Stimulated activated effector memory CD8-positive, alpha-beta T cell treated with anti-CD3 and anti-CD28 coated beads, Interleukin-12 subunit alpha, Interleukin-12 subunit beta, amount 100 ng/mL, for 72 hours (primary cell): ENCODE data around the gene SCGB3A1.
A peak's percentile ranks its signal among the peaks of the same experiment; 100 is the strongest.

Experiments used
- ATAC-seq: fragments of 150-1000 bp; cut with Tn5 transposase; 2 replicates; pipeline ENCODE4 v1.10.0; 2021
- DNase-seq, 2 donors: peaks; one replicate each; pipeline ENCODE4 v3.0.0; 2021 to 2022; ENCODE audit warnings: low spot score in 2 of 2
- H3K27ac Mint-ChIP-seq: one replicate; pipeline ENCODE4 v1.8.0; 2022; ENCODE audit warnings: mild to moderate bottlenecking, mixed read lengths
- H3K36me3 Mint-ChIP-seq: one replicate; pipeline ENCODE4 v1.8.0; 2022; ENCODE audit warnings: mild to moderate bottlenecking, mixed read lengths
- H3K4me1 Mint-ChIP-seq: one replicate; pipeline ENCODE4 v1.8.0; 2022; ENCODE audit warnings: mixed read lengths
- H3K4me3 Mint-ChIP-seq: one replicate; pipeline ENCODE4 v1.8.0; 2022; ENCODE audit warnings: mild to moderate bottlenecking, mixed read lengths
- H3K9me3 Mint-ChIP-seq: one replicate; pipeline ENCODE4 v1.8.0; 2022; ENCODE audit warnings: mixed read lengths

The SCGB3A1 gene

DNA sequence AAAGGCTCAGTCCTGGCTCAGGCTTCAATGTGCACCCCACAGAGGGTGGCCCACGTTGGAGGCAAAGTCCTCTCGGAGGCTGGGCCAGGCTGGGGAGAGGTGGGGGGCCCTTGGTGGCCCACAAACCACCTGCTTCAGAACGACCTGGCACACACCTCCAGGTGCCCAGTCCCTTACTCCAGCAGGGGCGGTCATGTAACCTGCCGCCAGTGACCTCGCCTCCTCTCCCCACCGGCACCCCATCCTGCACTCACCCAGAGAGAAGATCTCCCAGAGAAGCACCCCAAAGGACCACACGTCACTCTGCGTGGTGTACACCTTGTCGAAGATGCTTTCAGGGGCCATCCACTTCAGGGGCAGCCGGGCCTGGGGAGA lies 22.5 kb upstream of the SCGB3A1 start:
- no peaks in the 10 kb centered on the region for H3K9me3 Mint-ChIP-seq
- no peaks in the 10 kb centered on the region for H3K36me3 Mint-ChIP-seq
- no peak for DNase-seq
- no peak for ATAC-seq
- no peak overlapping the region for H3K27ac Mint-ChIP-seq
- H3K4me1 Mint-ChIP-seq: no peaks in the 10 kb centered on the region
- no peak overlapping the region for H3K4me3 Mint-ChIP-seq

DNA sequence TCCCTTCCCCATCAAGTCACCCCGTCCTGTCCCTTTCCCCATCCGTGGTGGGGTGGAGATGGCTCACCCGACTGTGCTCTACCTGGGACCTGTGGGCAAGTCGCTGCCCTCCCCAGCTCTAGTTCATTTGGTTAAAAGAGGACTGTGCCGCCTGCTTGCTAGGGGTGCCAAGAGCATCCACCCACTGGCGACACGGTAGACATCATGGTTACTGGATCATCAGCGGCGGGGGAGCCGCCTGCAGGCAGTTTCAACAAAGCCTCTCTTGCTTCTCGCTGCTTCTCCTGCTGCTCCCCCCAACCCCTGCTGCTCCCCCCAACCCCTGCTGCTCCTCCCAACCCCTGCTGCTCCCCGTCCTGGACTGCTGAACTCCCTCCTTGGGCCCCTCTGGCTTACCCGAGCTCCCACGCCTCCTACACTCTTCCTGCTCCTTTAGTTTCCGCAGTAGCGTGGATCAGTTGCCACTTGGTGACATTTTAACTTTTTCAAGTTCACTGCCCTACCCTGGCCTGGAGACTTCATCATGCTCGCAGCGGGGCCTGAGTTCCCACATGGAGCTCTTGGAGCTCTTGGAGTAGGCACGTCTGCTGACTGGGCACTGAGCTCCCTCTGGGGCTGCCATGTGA lies 22.0 kb upstream of the SCGB3A1 start:
- Mint-ChIP-seq H3K9me3 (no peaks in the 10 kb centered on the region), H3K27ac (no peak overlapping the region), H3K4me1 (no peaks in the 10 kb centered on the region), H3K36me3 (no peaks in the 10 kb centered on the region), H3K4me3 (no peak overlapping the region)
- DNase-seq: no peak
- no peak for ATAC-seq

DNA sequence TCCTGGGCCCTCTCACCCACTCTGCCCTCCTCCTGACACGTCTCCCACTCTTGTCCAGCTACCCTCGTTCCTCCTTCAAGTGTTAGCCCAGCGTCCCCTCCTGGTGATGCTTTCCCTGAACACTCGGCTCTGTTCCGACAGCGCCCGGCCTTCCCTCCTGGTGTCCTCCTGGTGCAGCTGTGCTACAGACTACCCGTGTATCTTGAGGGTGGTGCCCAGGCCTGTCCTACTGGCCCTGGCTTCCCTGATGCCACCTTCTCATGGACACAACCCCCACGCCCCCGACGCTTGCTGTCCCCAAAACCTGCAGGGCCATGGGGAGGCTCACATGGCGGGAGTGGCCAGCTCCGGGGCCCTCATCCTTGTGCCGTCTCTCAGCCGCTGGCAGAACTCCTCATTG lies 21.4 kb upstream of the SCGB3A1 start:
- H3K4me3 Mint-ChIP-seq: no peak overlapping the region
- no peaks in the 10 kb centered on the region for H3K36me3 Mint-ChIP-seq
- no peaks in the 10 kb centered on the region for H3K4me1 Mint-ChIP-seq
- H3K27ac Mint-ChIP-seq: peak overlapping the region; percentile 46
- no peak for DNase-seq
- ATAC-seq: no peak
- no peaks in the 10 kb centered on the region for H3K9me3 Mint-ChIP-seq

DNA sequence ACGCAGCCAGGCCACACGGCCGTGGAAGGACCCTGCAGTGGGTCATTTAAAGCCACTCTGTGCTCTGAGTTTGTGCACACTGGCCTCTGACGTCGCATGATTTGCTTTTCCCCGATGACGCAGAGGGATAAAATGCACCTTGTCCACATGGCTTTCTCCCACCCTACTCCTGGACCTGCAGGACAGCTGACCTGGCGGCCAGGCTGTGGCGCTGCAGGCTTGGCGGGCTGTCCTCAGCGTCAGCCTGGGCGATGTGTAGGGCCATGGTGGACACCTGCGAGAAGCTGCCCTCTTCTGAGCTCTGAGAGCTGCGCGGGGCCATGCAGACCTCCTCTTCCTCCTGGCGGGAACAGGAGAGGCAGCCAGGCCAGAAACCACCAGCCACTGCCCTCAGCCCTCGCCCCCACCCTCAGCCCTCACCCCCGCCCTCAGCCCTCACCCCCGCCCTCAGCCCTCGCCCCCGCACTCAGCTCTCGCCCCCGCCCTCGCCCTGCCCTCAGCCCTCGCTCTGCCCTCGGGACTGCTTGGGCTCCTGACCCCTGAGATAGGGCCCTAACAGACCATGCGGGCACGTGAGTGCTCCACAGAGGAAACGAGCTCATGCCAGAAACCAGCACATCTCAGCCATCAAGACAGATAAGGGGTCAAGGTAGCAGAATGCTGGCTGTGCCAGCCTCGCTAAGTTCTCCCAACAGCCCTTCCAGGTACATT lies 20.0 kb upstream of the SCGB3A1 start:
- Mint-ChIP-seq H3K9me3 (no peaks in the 10 kb centered on the region), H3K4me1 (peaks cover 3% of the 10 kb centered on the region), H3K36me3 (no peaks in the 10 kb centered on the region), H3K4me3 (no peak overlapping the region), H3K27ac (no peak overlapping the region)
- ATAC-seq (no peak), DNase-seq (no peak)

GRCh38 chr5:180609817-180610550 lies 18.7 kb upstream of the SCGB3A1 start:
- Mint-ChIP-seq H3K9me3 (no peaks in the 10 kb centered on the region), H3K4me3 (no peak overlapping the region), H3K36me3 (no peaks in the 10 kb centered on the region), H3K27ac (no peak overlapping the region), H3K4me1 (peaks cover 9% of the 10 kb centered on the region)
- DNase-seq (no peak), ATAC-seq (no peak)

GRCh38 chr5:180609386-180609785 lies 18.1 kb upstream of the SCGB3A1 start:
- no peaks in the 10 kb centered on the region for H3K36me3 Mint-ChIP-seq
- peaks cover 9% of the 10 kb centered on the region for H3K4me1 Mint-ChIP-seq
- no peaks in the 10 kb centered on the region for H3K9me3 Mint-ChIP-seq
- no peak for ATAC-seq
- DNase-seq: no peak
- H3K4me3 Mint-ChIP-seq: no peak overlapping the region
- no peak overlapping the region for H3K27ac Mint-ChIP-seq

DNA sequence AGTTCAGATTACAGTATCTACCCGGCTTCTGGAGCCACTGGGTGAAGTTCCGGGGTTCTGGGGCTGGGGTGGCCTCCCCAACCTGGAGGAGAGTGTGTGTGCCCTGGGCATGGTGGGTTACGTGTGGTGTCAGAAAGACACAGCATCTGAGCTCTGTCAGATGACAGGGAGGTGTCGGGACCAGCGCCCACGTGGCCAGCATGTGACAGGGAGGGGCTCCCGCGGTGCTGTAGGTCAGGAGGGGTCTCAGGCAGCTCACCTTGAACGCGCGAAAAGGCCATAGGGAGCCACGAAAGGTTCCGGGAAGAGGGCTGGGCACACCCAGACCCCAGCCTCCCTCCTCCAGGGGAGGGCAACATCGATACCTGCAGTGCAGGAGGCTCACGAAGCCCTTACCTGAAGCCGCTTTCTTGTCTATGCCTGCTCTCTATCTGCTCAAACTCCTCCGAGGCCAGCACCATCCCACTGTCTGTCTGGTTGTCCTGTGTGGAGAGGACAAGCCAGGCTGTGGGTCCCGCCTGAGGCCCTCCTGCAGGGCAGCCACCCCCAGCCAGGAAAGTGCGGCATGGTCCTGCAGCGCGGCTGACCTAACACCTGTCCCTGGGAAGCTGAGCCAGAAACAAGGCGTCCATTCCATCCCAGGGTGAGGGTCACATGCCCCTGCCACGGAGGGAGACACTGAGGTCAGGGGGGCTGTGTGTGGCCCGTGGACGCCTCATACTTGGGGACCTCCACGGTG lies 17.4 kb upstream of the SCGB3A1 start:
- DNase-seq (no peak), ATAC-seq (no peak)
- Mint-ChIP-seq H3K27ac (peak overlapping the region; percentile 78), H3K4me1 (peaks cover 9% of the 10 kb centered on the region), H3K4me3 (no peak overlapping the region), H3K9me3 (no peaks in the 10 kb centered on the region), H3K36me3 (no peaks in the 10 kb centered on the region)

DNA sequence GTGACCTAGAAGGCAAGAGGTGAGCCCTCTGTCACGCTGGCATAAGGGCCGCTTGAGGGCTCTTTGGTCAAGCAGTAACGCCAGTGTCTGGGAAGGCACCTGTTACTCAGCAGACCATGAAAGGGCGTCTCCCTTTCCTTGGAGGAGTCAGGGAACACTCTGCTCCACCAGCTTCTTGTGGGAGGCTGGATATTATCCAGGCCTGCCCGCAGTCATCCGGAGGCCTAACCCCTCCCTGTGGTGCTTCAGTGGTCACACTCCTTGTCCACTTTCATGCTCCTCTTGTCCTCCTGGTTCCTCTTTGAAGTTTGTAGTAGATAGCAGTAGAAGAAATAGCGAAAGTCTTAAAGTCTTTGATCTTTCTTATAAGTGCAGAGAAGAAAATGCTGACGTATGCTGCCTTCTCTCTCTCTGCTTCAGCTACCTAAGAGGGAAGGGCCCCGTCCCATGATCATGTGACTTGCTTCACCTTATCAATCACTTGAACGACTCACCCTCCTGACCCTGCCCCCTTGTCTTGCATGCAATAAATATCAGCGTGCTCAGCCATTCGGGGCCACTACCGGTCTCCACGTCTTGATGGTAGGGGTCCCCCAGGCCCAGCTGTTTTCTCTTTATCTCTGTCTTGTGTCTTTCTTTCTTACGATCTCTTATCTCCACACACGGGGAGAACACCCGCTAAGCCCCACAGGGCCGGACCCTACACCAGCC lies 16.7 kb upstream of the SCGB3A1 start:
- DNase-seq (no peak), ATAC-seq (no peak)
- Mint-ChIP-seq H3K4me3 (no peak overlapping the region), H3K27ac (peak overlapping the region; percentile 78), H3K4me1 (peaks cover 9% of the 10 kb centered on the region), H3K9me3 (no peaks in the 10 kb centered on the region), H3K36me3 (no peaks in the 10 kb centered on the region)

DNA sequence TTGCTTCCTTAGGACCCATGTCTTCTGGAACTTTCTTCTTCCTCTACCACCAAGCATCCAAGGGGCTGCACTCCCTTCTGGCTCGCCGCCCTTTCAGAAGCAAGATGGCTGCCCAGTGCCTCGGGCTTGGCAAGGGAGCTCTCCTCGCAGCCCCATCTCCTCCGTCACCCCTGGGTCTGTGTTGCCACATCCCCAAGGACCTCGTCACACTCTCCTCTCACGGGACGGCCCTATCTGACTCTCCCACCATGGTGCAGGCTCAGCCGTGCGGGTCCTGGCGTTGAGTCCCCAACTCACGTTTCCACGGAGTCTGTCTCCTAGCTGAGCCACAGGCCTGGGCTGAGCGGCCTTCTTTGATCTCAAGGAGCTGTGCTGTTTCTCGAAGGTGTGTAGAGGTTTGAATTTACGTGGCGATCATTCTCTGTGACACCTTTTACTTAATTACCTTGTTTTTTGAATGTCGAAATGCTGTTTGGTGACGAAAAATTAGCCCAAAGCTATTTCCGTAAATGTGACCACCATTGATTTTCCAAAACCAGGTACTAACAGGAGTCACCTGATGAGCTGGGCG lies 15.0 kb upstream of the SCGB3A1 start:
- ATAC-seq: no peak
- Mint-ChIP-seq H3K27ac (no peak overlapping the region), H3K4me3 (no peak overlapping the region), H3K4me1 (peaks cover 9% of the 10 kb centered on the region), H3K36me3 (no peaks in the 10 kb centered on the region), H3K9me3 (no peaks in the 10 kb centered on the region)
- no peak for DNase-seq

GRCh38 chr5:180605554-180606214 lies 14.4 kb upstream of the SCGB3A1 start:
- peak; percentile 48 for ATAC-seq
- Mint-ChIP-seq H3K4me3 (no peak overlapping the region), H3K4me1 (peaks cover 9% of the 10 kb centered on the region), H3K36me3 (no peaks in the 10 kb centered on the region), H3K27ac (no peak overlapping the region), H3K9me3 (no peaks in the 10 kb centered on the region)
- DNase-seq: peak; percentile 36 to 81

- DNase-seq: no peak
- Mint-ChIP-seq H3K27ac (no peak overlapping the region), H3K4me1 (peaks cover 9% of the 10 kb centered on the region), H3K4me3 (no peak overlapping the region), H3K9me3 (no peaks in the 10 kb centered on the region), H3K36me3 (no peaks in the 10 kb centered on the region)
- no peak for ATAC-seq
Measured at GRCh38 chr5:180604271-180604670, 13.0 kb upstream of the SCGB3A1 start.

GRCh38 chr5:180603076-180603594 lies 11.8 kb upstream of the SCGB3A1 start:
- no peak overlapping the region for H3K27ac Mint-ChIP-seq
- H3K4me1 Mint-ChIP-seq: peaks cover 9% of the 10 kb centered on the region
- no peak overlapping the region for H3K4me3 Mint-ChIP-seq
- H3K9me3 Mint-ChIP-seq: no peaks in the 10 kb centered on the region
- H3K36me3 Mint-ChIP-seq: no peaks in the 10 kb centered on the region
- DNase-seq (no peak), ATAC-seq (no peak)

DNA sequence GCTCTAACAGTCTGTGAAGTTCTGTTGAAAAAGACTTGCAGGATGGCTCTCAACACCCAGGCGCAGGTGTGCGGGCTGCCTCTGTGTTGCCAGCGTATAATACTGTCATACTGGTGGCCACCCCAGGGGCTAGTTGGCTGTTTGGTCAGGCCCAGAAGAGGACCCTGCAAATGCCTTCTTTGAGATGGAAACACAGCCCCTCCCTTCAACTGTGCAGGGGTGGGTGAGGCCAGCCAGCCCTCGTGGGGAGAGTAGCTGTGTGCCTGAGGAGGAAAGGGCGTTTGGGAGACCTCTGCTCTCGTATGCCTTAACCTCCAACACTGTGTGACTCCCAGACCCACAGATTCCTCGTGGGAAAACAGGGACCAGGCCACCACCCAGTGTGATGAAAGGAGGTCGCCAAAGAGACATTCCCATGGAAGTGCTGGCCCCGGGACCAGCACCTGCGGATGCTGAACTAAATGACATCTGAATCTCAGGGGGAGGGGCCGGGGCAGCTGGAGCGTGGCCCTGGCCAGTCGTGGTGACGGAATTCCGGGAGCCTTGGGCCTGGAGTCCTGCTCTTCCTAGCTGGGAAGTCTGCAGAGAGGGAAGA lies 11.3 kb upstream of the SCGB3A1 start:
- H3K27ac Mint-ChIP-seq: no peak overlapping the region

More for the DNA sequence above, 11.3 kb upstream of the SCGB3A1 start:
- H3K36me3 Mint-ChIP-seq: no peaks in the 10 kb centered on the region
- H3K4me1 Mint-ChIP-seq: peaks cover 9% of the 10 kb centered on the region
- DNase-seq (no peak), ATAC-seq (no peak)
- H3K9me3 Mint-ChIP-seq: no peaks in the 10 kb centered on the region
- no peak overlapping the region for H3K4me3 Mint-ChIP-seq
